Endometrial microvascular endothelial cells (primary cell): ENCODE results near the gene TNFAIP8L1. TPM values are rescaled to one million over a fixed set of nuclear protein-coding genes. Genes with fewer than 3 reads are reported as not detected.

Experiments used
- in situ Hi-C: cut with HindIII; loops from 2 replicates; pipeline ENCODE4 v1.10.0; 2017; ENCODE audit warnings: low sequenced_read_pairs, low pct_unique_long_range_greater_than_20kb; ENCODE audit errors: inconsistent ontology term
- total RNA-seq: library from RNA; depleted of rRNA; stranded (reverse); fragments of >200 nt; gene quantifications from one replicate; pipeline ENCODE4 v1.2.3, GENCODE V29; 2015; ENCODE audit errors: inconsistent ontology term

The TNFAIP8L1 gene
- total RNA-seq, 1 donor from 2014 or later = 14.2 TPM

GRCh38 chr19:4642625-4643024, 3.3 kb downstream of the TNFAIP8L1 start:
- in situ Hi-C loops = no loop called here

GRCh38 chr19:4645718-4646117, 6.4 kb downstream of the TNFAIP8L1 start:
- in situ Hi-C loops = no loop called here

- in situ Hi-C loops = no loop called here
These were observed 8.6 kb downstream of the TNFAIP8L1 start for GRCh38 chr19:4647676-4648644.

- in situ Hi-C loops = no loop called here
These were observed 10.2 kb downstream of the TNFAIP8L1 start for GRCh38 chr19:4649392-4650047.

- in situ Hi-C loops = no loop called here
These were observed 10.8 kb downstream of the TNFAIP8L1 start for GRCh38 chr19:4650159-4650558.

GRCh38 chr19:4652075-4652474, 12.8 kb downstream of the TNFAIP8L1 start:
- in situ Hi-C loops = no loop called here

GRCh38 chr19:4653793-4654436, 14.6 kb downstream of the TNFAIP8L1 start:
- in situ Hi-C loops = no loop called here

GRCh38 chr19:4654437-4655361, 15.4 kb downstream of the TNFAIP8L1 start:
- in situ Hi-C loops = no loop called here

GRCh38 chr19:4656102-4656501, 16.8 kb downstream of the TNFAIP8L1 start:
- in situ Hi-C loops = no loop called here

- in situ Hi-C loops = no loop called here
These were observed 17.9 kb downstream of the TNFAIP8L1 start for GRCh38 chr19:4657262-4657661.

- in situ Hi-C loops = no loop called here
These were observed 18.5 kb downstream of the TNFAIP8L1 start for GRCh38 chr19:4657835-4658234.

GRCh38 chr19:4660181-4660791, 21.0 kb downstream of the TNFAIP8L1 start:
- in situ Hi-C loops = no loop called here

- in situ Hi-C loops = no loop called here
These were observed 21.7 kb downstream of the TNFAIP8L1 start for GRCh38 chr19:4660993-4661392.

GRCh38 chr19:4662020-4662695, 22.8 kb downstream of the TNFAIP8L1 start:
- in situ Hi-C loops = no loop called here

- in situ Hi-C loops = no loop called here
These were observed 23.5 kb downstream of the TNFAIP8L1 start for GRCh38 chr19:4662812-4663211.

- in situ Hi-C loops = no loop called here
These were observed 25.3 kb downstream of the TNFAIP8L1 start for GRCh38 chr19:4664642-4665041.

- in situ Hi-C loops = no loop called here
These were observed 30.6 kb downstream of the TNFAIP8L1 start, which contains the start of gene MYDGF for GRCh38 chr19:4669723-4670480. TSS of gene MYDGF (minus strand) at chr19:4670342. CDS start at chr19:4670334, 8 bp downstream.
